ENCODE results near the gene DCAF16.

GRCh38 chr4:17766826-17767458, 43.6 kb downstream of the DCAF16 start:
- no peak for TF ChIP-seq CTCF (IDR thresholded peaks at IDR 0.05)
- TF ChIP-seq EZH2 (IDR thresholded peaks at IDR 0.05) = no peak
- TF ChIP-seq EZH2phosphoT487 (IDR thresholded peaks at IDR 0.05) = no peak

Data from neural progenitor cell (in vitro differentiated cells).